NT2/D1 (cell line): Measurements from ENCODE around the gene AKR1C3.
"Not testable (repeated sequence)": the region's sequence is repeated elsewhere in the genome, so short reads cannot be mapped to it uniquely, and the experiment has no call there.

ENCODE experiments used
- DNase-seq: peaks from one replicate; pipeline ENCODE4 v3.0.0-alpha.2; 2011; ENCODE audit warnings: low read depth, low spot score
- H3K27me3 ChIP-seq: 2 replicates; pipeline ENCODE4 v1.6.0; 2011; ENCODE audit warnings: mild to moderate bottlenecking; ENCODE audit not compliant: insufficient read length, insufficient read depth
- H3K36me3 ChIP-seq: 2 replicates; pipeline ENCODE4 v1.6.1; 2011; ENCODE audit warnings: mild to moderate bottlenecking, low read length, mixed read lengths; ENCODE audit not compliant: insufficient read depth, insufficient read length
- H3K4me1 ChIP-seq: 2 replicates; pipeline ENCODE4 v1.5.1; 2011; ENCODE audit not compliant: insufficient read depth, insufficient read length
- H3K4me3 ChIP-seq: 2 replicates; pipeline ENCODE4 v1.5.1; 2011; ENCODE audit warnings: low read depth; ENCODE audit not compliant: insufficient read length
- H3K9ac ChIP-seq: 2 replicates; pipeline ENCODE4 v1.6.0; 2011; ENCODE audit warnings: low read depth; ENCODE audit not compliant: insufficient read length
- H3K9me3 ChIP-seq: 2 replicates; pipeline ENCODE4 v1.5.1; 2011; ENCODE audit warnings: mild to moderate bottlenecking, low read length; ENCODE audit not compliant: insufficient read depth
- SUZ12 ChIP-seq: IDR thresholded peaks from 2 replicates; pipeline ENCODE4 v1.6.1; 2011; ENCODE audit not compliant: insufficient read length, insufficient read depth; ENCODE audit errors: extremely low read depth
- YY1 ChIP-seq: IDR thresholded peaks from 2 replicates; pipeline ENCODE4 v1.6.1; 2011; ENCODE audit not compliant: insufficient read length, insufficient read depth
- ZNF274 ChIP-seq: IDR thresholded peaks from 2 replicates; pipeline ENCODE4 v1.6.1; 2011; ENCODE audit warnings: mild to moderate bottlenecking, low read depth, low read length

The AKR1C3 gene

GRCh38 chr10:5106553-5106952 lies 12.3 kb downstream of the AKR1C3 start:
- H3K36me3 ChIP-seq = no peaks in the 10 kb centered on the region
- H3K27me3 ChIP-seq = no peaks in the 10 kb centered on the region
- no peak overlapping the region for H3K4me3 ChIP-seq
- H3K9me3 ChIP-seq = 0 out of 2 replicates have a peak, but pooled peaks cover 8% of the 10 kb centered on the region
- no peaks in the 10 kb centered on the region for H3K4me1 ChIP-seq
- DNase-seq = no peak
- TF ChIP-seq YY1 = no peak
- no peak for TF ChIP-seq ZNF274
- no peak for TF ChIP-seq SUZ12
- no peak overlapping the region for H3K9ac ChIP-seq

GRCh38 chr10:5107860-5108526 lies 13.8 kb downstream of the AKR1C3 start:
- Histone ChIP-seq H3K27me3 (no peaks in the 10 kb centered on the region), H3K4me3 (no peak overlapping the region), H3K9ac (no peak overlapping the region), H3K9me3 (0 out of 2 replicates have a peak, but pooled peaks cover 8% of the 10 kb centered on the region), H3K36me3 (no peaks in the 10 kb centered on the region), H3K4me1 (no peaks in the 10 kb centered on the region)
- no peak for DNase-seq
- TF ChIP-seq YY1 = no peak
- TF ChIP-seq SUZ12 = no peak
- no peak for TF ChIP-seq ZNF274

GRCh38 chr10:5108658-5109416 lies 14.6 kb downstream of the AKR1C3 start:
- Histone ChIP-seq H3K9ac (no peak overlapping the region), H3K4me1 (no peaks in the 10 kb centered on the region), H3K4me3 (no peak overlapping the region), H3K9me3 (0 out of 2 replicates have a peak, but pooled peaks cover 8% of the 10 kb centered on the region), H3K27me3 (no peaks in the 10 kb centered on the region), H3K36me3 (no peaks in the 10 kb centered on the region)
- DNase-seq = no peak
- TF ChIP-seq YY1 = no peak
- no peak for TF ChIP-seq ZNF274
- TF ChIP-seq SUZ12 = no peak

DNA sequence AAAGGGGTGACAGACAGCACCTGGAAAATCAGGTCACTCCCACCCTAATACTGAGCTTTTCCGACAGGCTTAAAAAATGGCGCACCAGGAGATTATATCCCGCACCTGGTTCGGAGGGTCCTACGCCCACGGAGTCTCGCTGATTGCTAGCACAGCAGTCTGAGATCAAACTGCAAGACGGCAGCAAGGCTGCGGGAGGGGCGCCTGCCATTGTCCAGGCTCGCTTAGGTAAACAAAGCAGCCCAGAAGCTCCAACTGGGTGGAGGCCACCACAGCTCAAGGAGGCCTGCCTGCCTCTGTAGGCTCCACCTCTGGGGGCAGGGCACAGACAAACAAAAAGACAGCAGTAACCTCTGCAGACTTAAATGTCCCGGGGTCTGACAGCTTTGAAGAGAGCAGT lies 15.6 kb downstream of the AKR1C3 start:
- H3K9me3 ChIP-seq, H3K36me3 ChIP-seq, H3K9ac ChIP-seq, DNase-seq, H3K27me3 ChIP-seq, H3K4me1 ChIP-seq, H3K4me3 ChIP-seq: not testable (repeated sequence)

- H3K9me3 ChIP-seq = no peaks in the 10 kb centered on the region; the same call in 1 of the 2 replicates
- TF ChIP-seq SUZ12 (no peak), YY1 (no peak), ZNF274 (no peak)
Observed at GRCh38 chr10:5116621-5117020, 22.4 kb downstream of the AKR1C3 start.

DNA sequence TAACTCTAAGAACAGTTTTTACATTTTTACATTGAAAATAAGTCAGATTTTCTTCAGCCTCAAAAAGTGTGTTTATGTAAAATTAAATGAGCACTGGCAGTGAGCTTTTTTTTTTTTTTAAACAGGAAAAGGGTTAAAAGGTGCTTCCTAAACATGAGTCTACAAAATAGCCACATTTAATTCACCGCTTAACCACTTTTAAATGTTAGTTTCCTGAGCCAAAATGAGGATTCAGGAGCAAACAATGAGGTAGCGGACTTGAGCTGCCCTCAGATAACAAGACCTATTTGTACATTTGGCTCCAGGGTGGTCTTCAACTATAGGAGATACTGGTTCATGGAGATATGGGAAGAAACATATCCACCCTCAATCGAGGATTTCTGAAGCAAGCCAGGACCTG lies 22.8 kb downstream of the AKR1C3 start:
- Histone ChIP-seq H3K9ac (no peak overlapping the region), H3K4me1 (no peaks in the 10 kb centered on the region), H3K4me3 (no peak overlapping the region), H3K36me3 (no peaks in the 10 kb centered on the region), H3K27me3 (no peaks in the 10 kb centered on the region), H3K9me3 (no peaks in the 10 kb centered on the region; the same call in 1 of the 2 replicates)
- DNase-seq = no peak
- TF ChIP-seq SUZ12 (no peak), ZNF274 (no peak)

More at GRCh38 chr10:5116621-5117020, 22.4 kb downstream of the AKR1C3 start:
- Histone ChIP-seq H3K4me1 (no peaks in the 10 kb centered on the region), H3K36me3 (no peaks in the 10 kb centered on the region), H3K27me3 (no peaks in the 10 kb centered on the region), H3K9ac (no peak overlapping the region), H3K4me3 (no peak overlapping the region)
- no peak for DNase-seq

GRCh38 chr10:5119997-5120396 lies 25.8 kb downstream of the AKR1C3 start:
- not testable (repeated sequence) for H3K4me3 ChIP-seq, H3K4me1 ChIP-seq, DNase-seq, H3K36me3 ChIP-seq, H3K9ac ChIP-seq, H3K9me3 ChIP-seq, H3K27me3 ChIP-seq
